CD4-positive, alpha-beta T cell treated with Interferon gamma for 1 hour (primary cell): Measurements from ENCODE around the gene SACM1L.

Experiments used
- DNase-seq: peaks from one replicate; pipeline ENCODE4 v3.0.0-alpha.2; 2020

Gene SACM1L

GRCh38 chr3:45773072-45773471 is 83.9 kb downstream of the SACM1L start:
- DNase-seq, result no peak

DNA sequence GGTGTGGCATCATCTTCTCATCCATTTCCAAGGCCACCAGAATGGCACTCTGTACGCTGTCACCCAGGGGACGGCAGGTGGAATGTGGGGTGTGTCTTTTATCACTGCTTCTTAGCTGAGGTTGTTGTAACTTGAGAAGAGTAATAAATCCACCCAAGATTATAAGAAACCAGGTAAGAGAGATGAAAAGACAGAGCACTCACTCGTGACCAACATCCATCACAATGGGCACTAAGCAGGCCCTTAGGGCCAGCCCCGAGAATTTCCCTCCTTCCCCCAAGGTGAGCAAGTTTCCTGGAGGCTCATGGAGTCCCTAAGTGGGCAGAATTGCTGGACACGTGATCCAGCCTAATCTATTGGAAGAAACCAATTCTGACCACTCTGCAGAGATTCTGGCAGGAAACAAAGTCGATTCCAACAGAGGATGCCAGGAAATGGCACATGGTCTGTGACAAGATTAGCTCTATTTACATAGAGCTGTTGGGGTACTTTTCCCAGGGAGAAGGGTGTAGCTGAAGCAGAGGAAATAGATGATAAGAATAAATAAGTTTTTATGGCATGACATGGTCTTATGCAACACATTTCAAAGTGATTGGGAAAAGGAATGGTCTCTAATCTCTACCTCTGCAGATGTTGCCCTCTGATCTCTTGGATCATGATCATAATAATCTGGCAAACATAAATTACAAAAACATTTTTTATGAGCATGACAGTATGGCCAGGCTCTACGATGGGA is 84.7 kb downstream of the SACM1L start:
- no peak for DNase-seq

- DNase-seq, result no peak
Observed at GRCh38 chr3:45774581-45775521, 85.7 kb downstream of the SACM1L start.

DNA sequence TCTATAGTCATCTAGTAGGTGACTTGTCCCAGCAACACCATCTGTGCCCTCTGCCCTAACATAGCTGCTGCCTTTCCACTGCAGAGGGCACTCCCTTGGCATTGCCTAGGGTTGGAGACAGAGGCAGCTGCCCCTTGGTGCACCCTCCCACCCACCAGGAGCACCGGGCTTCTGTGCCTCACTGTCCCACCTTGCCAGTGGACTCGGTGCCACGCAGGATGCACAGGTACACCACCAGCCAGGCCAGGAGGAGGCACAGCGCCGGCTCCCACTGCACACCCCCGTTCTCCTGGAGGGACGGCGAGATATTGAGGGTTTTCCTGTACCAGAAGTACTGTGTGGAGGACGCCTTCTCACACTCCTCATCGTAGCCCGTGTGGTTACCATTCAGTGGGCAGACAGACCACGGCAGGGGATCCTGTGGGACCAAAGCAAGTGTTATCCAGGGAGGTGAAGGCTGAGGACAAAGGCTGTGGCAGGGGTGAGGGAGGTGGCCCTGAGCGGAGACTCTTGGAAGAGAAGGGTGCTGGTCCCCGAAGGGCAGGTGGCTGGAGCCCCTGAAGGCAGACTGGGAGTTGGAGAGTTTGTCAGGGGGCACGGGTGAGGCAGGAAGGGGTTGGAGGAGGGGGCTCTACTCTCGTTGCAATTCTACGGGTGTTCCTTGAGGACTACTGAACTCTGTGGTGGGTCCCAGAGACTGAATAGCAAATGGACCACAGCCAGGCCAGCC is 86.5 kb downstream of the SACM1L start:
- DNase-seq, result no peak

DNA sequence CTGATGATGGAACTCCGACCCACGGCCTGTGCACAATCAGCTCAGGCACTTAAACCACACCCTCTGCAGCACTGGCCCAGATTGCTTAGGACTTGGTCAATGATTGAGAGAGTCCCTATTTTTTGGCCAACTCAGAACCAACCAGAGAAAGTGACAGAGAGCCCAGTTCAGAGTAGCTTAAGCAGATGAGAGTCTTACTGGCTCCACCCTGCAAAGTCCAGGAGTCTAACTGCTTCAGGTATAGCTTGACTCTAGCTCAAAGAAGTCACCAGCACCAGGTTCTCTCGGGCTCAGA is 87.1 kb downstream of the SACM1L start:
- no peak for DNase-seq

- no peak for DNase-seq
Observed at GRCh38 chr3:45776611-45777010, 87.4 kb downstream of the SACM1L start.

DNA sequence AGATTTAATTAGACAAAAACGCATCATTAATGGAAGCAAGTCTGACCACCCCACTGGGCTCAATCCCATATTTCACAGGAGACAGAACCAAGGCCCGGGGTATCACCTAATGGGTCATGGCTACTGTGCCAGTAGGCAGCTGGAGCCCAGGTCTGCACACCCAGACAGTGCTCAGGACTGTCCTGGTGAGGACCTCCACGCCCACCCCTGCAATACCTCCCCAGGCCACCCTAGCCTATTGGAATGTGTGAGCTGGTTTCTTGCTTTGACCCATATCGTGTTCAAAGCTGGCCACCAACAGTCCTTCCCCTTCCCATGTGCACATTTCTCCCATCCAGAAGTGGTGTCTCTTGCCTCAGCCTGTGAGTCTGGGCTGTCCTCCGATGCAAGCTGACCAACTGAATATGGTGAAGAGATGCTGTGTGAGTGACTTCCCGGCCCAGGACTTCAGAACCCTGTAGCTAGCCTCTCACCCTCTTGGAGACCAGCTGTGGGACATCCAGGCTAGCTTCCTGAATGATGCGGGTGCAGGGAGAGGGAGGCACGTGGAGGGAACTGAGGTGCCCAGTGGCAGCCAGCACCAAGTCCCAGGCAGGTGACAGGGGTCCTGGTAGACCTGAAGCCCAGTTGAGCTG is 88.0 kb downstream of the SACM1L start:
- DNase-seq, result no peak

DNA sequence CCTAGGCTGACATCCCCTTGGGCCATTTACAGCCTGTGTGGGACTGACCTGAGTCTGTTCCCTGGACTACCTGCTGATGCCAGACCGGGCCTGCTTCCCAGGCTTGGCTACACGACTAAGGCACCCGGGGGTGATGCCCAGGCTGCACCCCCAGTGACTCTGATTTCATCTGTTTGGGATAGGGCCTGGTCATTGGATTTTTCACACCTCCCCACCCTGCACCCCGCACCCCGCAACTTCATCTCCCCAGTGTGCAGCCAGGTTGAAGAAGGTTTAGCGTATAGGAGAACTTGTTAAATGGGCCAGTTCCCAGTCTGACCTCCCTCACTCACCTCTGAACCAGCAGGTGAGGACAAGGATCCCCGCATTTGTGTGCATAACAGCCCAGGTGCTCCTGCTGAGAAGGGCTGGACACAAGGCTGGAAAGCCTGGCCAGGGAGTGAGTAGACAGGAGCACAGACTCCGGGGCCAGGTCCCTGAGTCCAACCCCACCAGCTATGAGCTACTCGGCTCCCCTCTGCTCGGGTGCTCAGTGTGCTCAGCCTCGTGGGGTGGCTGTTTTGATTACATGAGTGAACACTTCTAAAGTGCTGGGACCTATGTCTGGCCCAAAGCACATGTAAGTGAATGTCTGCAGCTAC is 88.7 kb downstream of the SACM1L start:
- no peak for DNase-seq

- DNase-seq, result no peak
Observed at GRCh38 chr3:45778761-45779201, 89.6 kb downstream of the SACM1L start.

DNA sequence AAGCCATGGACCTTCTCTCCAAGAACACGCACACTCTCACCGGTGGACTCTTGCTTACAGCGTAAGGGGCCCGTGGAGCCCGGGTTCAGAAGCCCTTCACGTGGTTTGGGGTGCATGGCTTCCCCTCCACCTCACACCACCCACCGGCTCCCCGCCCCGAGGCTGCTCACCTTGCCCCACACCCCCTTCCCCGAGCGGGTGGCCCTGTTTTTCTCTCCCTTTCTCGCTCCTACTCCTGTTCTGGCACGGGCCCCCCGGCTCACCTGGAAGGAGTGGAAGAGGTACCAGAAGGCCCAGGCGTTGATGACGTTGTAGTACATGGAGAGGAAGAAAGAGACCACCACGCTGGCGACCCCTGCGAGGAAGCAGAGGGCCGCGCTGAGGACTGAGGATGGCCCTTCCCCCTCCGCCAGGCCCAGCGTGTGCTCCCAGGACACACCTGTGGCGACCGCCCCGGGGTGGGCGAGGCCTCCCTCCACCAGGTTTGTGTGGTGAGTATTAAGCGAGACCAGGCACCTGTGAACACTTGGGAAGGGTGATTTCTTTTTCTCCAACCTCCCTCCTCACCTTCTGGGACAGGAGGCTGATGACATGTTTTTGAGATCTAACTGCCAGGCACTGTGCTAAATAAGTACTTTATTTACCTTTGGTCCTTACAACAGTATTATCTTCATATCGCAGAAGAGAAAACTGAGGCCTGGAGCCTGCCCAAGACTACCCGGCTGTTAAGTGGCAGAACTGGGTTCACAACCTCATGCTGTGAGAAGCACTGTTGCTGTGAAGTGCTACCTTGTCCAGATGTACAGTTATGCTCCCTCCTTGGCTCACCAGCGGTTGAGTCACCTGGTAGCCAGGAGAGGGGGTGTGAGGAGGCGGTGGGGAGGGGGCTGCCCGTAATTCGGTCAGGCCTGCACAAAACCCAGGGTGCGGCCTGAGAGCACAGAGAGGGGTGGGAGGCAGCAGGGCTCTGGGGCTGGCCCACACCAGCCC is 90.8 kb downstream of the SACM1L start:
- no peak for DNase-seq

DNA sequence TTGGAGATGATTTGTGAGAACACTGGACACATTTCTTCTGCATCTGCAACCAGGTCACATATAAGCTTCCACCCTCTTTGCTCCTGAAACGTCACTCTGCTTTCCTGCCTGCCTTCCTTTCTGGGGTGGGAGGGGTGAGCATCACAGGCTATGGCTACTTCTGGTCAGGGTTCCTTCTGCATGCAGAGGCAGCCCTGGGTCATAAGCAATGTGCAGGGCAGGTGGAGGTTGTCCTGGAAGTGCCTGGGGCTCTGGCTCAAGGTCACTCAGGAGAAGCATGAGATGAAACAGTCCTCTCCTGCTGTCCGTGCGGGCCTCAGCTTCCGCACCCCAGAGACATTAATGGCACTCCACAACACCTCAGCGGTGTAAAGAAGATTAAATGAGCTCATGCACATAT is 92.1 kb downstream of the SACM1L start:
- no peak for DNase-seq

DNA sequence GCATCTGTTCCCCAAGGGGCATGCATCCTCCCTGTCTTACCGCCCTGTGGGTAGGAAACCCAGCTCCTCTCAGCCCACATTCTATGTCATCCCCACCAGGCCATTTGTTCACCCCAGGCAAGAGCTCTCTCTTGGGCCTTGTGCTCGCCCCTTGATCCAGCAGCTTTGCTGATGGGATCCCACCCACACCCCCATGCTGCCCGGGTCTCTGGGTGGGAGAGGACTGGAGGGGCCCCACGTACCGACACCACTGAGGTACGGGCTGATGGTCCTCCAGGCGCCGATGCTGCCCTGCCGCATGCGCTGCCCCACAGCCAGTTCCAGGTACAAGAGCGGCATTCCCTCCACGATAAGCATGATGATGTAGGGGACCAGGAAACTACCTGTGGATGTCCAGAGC is 92.6 kb downstream of the SACM1L start:
- DNase-seq, result no peak

DNA sequence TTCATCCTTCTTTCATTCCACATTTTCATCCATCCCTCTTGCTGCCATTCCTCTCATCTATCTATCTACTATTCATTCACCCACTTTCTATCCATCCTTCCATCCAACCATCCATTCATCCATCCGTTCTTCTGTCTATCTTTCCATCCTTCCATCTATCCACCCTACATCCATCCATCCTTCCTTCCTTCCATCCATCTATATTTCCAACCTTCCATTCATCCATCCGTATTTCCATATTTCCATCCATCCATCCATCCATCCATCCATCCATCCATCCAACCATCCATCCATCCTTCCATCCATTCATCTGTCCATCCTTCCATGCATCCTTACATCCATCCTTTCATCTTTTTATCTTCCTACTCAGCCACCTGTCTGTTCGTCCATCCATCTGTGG is 93.2 kb downstream of the SACM1L start:
- no peak for DNase-seq

DNA sequence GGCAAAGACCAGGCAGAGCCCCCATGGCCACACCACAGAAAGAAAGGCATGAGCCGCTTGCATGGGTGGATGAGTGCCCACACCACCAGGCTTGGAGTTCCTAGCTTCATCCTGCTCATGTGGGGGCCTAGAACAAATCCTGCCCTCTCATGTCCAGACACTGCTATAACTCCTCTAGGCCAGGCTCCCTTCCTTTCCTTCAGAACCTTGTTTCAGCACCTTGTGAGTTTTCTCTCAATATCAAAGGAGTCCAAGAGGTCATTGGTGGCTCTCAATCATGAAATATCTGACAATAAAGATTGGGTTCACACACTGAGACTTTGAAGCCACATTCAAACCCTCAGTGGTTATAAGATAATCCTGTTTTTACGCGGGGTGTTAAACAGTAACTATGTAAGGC is 94.5 kb downstream of the SACM1L start:
- no peak for DNase-seq

GRCh38 chr3:45785605-45786150 is 96.5 kb downstream of the SACM1L start:
- DNase-seq, result no peak

DNA sequence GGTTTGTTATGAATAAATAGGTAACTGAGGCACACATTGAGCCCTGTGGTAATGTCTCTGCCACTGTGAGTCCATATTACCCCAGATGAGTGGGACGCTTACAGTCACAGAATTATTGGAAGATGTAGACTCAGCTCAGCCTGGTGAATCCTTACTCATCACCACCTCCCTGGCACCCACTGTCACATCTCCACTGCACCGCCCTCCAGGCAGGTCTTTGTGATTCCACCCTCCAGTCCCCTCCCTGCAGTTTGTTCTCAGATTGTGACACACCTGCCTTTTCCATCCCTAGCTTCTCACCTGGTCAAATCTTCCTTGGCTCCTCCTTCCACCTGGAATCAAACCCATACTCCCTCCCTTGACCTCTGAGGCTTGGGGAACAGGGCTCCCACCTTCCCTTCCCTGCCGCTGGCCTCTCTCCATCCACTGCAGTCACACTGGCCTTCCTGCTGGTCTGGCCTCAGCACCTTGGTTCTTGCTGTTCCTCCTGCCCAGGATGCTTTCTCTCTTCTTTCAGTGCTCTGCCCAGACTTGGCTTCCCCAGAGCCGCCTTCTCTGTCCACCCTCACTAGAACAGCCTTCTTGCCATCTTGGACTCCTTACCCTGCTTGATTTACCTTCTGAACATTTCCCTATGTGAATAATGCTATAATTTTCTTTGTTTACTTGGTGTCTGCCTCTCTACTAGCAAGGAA is 97.8 kb downstream of the SACM1L start:
- DNase-seq, result no peak

DNA sequence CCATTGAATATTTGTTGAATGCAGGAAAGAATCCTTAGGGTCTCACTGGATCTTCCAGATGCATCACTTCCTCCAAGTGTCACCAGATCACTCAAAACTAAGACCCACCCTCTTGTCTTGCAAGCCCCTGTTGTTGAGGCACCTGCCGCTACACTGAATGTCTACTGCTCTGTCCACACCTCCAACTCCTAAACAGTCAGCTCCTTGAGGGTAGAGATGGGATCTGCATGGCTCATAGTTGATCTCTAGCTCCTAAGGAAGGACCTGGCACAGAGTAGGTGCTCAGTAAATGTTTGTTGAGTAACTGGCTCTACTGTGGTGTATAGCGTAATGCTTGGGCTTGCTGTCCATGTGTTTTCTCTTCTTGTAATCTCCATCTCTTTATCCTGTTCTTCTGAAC is 98.4 kb downstream of the SACM1L start:
- DNase-seq, result no peak

- DNase-seq, result no peak
Observed at GRCh38 chr3:45789235-45789812, 100.1 kb downstream of the SACM1L start.

DNA sequence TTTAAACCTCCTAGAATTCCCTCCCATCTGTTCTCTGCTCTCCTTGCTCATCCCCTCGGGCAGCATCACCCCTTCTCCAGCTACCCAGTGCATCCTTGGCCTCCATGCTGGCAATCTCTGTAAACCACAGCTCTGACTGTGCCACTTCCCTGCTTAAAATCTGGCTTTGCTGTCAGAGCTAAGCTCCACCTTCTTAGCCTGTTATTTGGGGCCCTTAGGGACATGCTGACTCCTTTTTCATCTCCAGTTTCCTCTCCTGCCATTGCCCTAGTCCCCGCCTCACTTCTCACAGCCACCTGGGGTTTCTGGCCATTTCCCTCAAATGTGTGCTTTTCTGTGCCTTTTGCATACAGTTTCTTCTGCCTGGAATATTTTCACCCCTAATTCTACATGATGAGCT is 101.4 kb downstream of the SACM1L start:
- DNase-seq, result no peak

GRCh38 chr3:45792036-45792435 is 102.8 kb downstream of the SACM1L start:
- no peak for DNase-seq
